Stimulated activated naive CD8-positive, alpha-beta T cell treated with anti-CD3 and anti-CD28 coated beads, Interleukin-15, Interleukin-2, amounts not matched to agents 100 ng/mL and 50 ng/mL, for 24 hours (primary cell): ENCODE data around the gene ASPRV1.

ENCODE experiments used
- H3K27ac Mint-ChIP-seq: one replicate; pipeline ENCODE4 v1.8.0; 2021; ENCODE audit warnings: mild to moderate bottlenecking, mixed read lengths
- H3K27me3 Mint-ChIP-seq: one replicate; pipeline ENCODE4 v1.8.0; 2021; ENCODE audit warnings: mixed read lengths
- H3K36me3 Mint-ChIP-seq: one replicate; pipeline ENCODE4 v1.8.0; 2021; ENCODE audit warnings: low read depth, mixed read lengths
- H3K4me1 Mint-ChIP-seq: one replicate; pipeline ENCODE4 v1.8.0; 2021; ENCODE audit warnings: low read depth, mixed read lengths
- H3K4me3 Mint-ChIP-seq: one replicate; pipeline ENCODE4 v1.8.0; 2021; ENCODE audit warnings: mild to moderate bottlenecking, mixed read lengths
- H3K9me3 Mint-ChIP-seq: one replicate; pipeline ENCODE4 v1.8.0; 2021; ENCODE audit warnings: mixed read lengths

Gene ASPRV1

GRCh38 chr2:69994166-69994565 is 32.7 kb upstream of the ASPRV1 start:
- H3K9me3 Mint-ChIP-seq: no peaks in the 10 kb centered on the region
- H3K36me3 Mint-ChIP-seq: peaks cover 25% of the 10 kb centered on the region
- H3K27me3 Mint-ChIP-seq: no peaks in the 10 kb centered on the region
- H3K4me1 Mint-ChIP-seq: peaks cover 9% of the 10 kb centered on the region
- H3K27ac Mint-ChIP-seq: no peak overlapping the region
- no peak overlapping the region for H3K4me3 Mint-ChIP-seq

- Mint-ChIP-seq H3K4me3 (no peak overlapping the region), H3K36me3 (peaks cover 25% of the 10 kb centered on the region), H3K27ac (no peak overlapping the region), H3K27me3 (no peaks in the 10 kb centered on the region), H3K4me1 (peaks cover 9% of the 10 kb centered on the region), H3K9me3 (no peaks in the 10 kb centered on the region)
Measured at GRCh38 chr2:69993708-69994107, 32.3 kb upstream of the ASPRV1 start.

- Mint-ChIP-seq H3K36me3 (peaks cover 25% of the 10 kb centered on the region), H3K27me3 (no peaks in the 10 kb centered on the region)
Measured at GRCh38 chr2:69993048-69993565, 31.7 kb upstream of the ASPRV1 start.

GRCh38 chr2:69992310-69993047 is 31.0 kb upstream of the ASPRV1 start:
- peaks cover 25% of the 10 kb centered on the region for H3K36me3 Mint-ChIP-seq
- H3K9me3 Mint-ChIP-seq: no peaks in the 10 kb centered on the region
- H3K4me1 Mint-ChIP-seq: peaks cover 11% of the 10 kb centered on the region

More at GRCh38 chr2:69993048-69993565, 31.7 kb upstream of the ASPRV1 start:
- H3K9me3 Mint-ChIP-seq: no peaks in the 10 kb centered on the region
- no peak overlapping the region for H3K27ac Mint-ChIP-seq
- peaks cover 13% of the 10 kb centered on the region for H3K4me1 Mint-ChIP-seq
- H3K4me3 Mint-ChIP-seq: no peak overlapping the region

GRCh38 chr2:69989441-69990105 is 28.1 kb upstream of the ASPRV1 start:
- no peaks in the 10 kb centered on the region for H3K27me3 Mint-ChIP-seq
- H3K4me3 Mint-ChIP-seq: no peak overlapping the region
- no peak overlapping the region for H3K27ac Mint-ChIP-seq
- peaks cover 6% of the 10 kb centered on the region for H3K4me1 Mint-ChIP-seq
- peaks cover 9% of the 10 kb centered on the region for H3K36me3 Mint-ChIP-seq
- H3K9me3 Mint-ChIP-seq: no peaks in the 10 kb centered on the region

More at GRCh38 chr2:69992310-69993047, 31.0 kb upstream of the ASPRV1 start:
- Mint-ChIP-seq H3K27ac (no peak overlapping the region), H3K27me3 (no peaks in the 10 kb centered on the region), H3K4me3 (no peak overlapping the region)

GRCh38 chr2:69989009-69989408 is 27.6 kb upstream of the ASPRV1 start:
- Mint-ChIP-seq H3K4me3 (no peak overlapping the region), H3K27ac (no peak overlapping the region), H3K27me3 (no peaks in the 10 kb centered on the region), H3K9me3 (no peaks in the 10 kb centered on the region), H3K4me1 (peaks cover 6% of the 10 kb centered on the region), H3K36me3 (peaks cover 5% of the 10 kb centered on the region)

GRCh38 chr2:69988086-69988635 is 26.7 kb upstream of the ASPRV1 start:
- Mint-ChIP-seq H3K9me3 (no peaks in the 10 kb centered on the region), H3K4me1 (peaks cover 6% of the 10 kb centered on the region), H3K27me3 (no peaks in the 10 kb centered on the region), H3K27ac (peak overlapping the region; percentile 19), H3K36me3 (no peaks in the 10 kb centered on the region), H3K4me3 (no peak overlapping the region)

GRCh38 chr2:69986691-69987090 is 25.3 kb upstream of the ASPRV1 start:
- Mint-ChIP-seq H3K4me3 (no peak overlapping the region), H3K27me3 (no peaks in the 10 kb centered on the region), H3K4me1 (peaks cover 6% of the 10 kb centered on the region), H3K27ac (no peak overlapping the region), H3K36me3 (no peaks in the 10 kb centered on the region), H3K9me3 (no peaks in the 10 kb centered on the region)

GRCh38 chr2:69985688-69986087 is 24.3 kb upstream of the ASPRV1 start:
- Mint-ChIP-seq H3K27me3 (no peaks in the 10 kb centered on the region), H3K36me3 (no peaks in the 10 kb centered on the region)

GRCh38 chr2:69985216-69985615 is 23.8 kb upstream of the ASPRV1 start:
- Mint-ChIP-seq H3K27me3 (no peaks in the 10 kb centered on the region), H3K9me3 (no peaks in the 10 kb centered on the region), H3K27ac (no peak overlapping the region), H3K4me3 (no peak overlapping the region), H3K36me3 (no peaks in the 10 kb centered on the region), H3K4me1 (peaks cover 6% of the 10 kb centered on the region)

More at GRCh38 chr2:69985688-69986087, 24.3 kb upstream of the ASPRV1 start:
- Mint-ChIP-seq H3K4me3 (no peak overlapping the region), H3K4me1 (peaks cover 6% of the 10 kb centered on the region), H3K27ac (no peak overlapping the region), H3K9me3 (no peaks in the 10 kb centered on the region)

GRCh38 chr2:69983392-69983966 is 22.0 kb upstream of the ASPRV1 start:
- no peaks in the 10 kb centered on the region for H3K27me3 Mint-ChIP-seq
- H3K27ac Mint-ChIP-seq: no peak overlapping the region
- H3K9me3 Mint-ChIP-seq: no peaks in the 10 kb centered on the region
- no peaks in the 10 kb centered on the region for H3K36me3 Mint-ChIP-seq
- no peak overlapping the region for H3K4me3 Mint-ChIP-seq
- peaks cover 5% of the 10 kb centered on the region for H3K4me1 Mint-ChIP-seq

- Mint-ChIP-seq H3K27ac (no peak overlapping the region), H3K36me3 (no peaks in the 10 kb centered on the region), H3K4me1 (peaks cover 15% of the 10 kb centered on the region), H3K4me3 (no peak overlapping the region), H3K9me3 (no peaks in the 10 kb centered on the region), H3K27me3 (no peaks in the 10 kb centered on the region)
Measured at GRCh38 chr2:69979902-69980807, 18.7 kb upstream of the ASPRV1 start.

GRCh38 chr2:69977906-69978482 is 16.6 kb upstream of the ASPRV1 start:
- Mint-ChIP-seq H3K4me1 (peaks cover 15% of the 10 kb centered on the region), H3K27ac (no peak overlapping the region), H3K9me3 (no peaks in the 10 kb centered on the region), H3K27me3 (no peaks in the 10 kb centered on the region), H3K4me3 (no peak overlapping the region), H3K36me3 (no peaks in the 10 kb centered on the region)

- no peaks in the 10 kb centered on the region for H3K36me3 Mint-ChIP-seq
- no peak overlapping the region for H3K27ac Mint-ChIP-seq
- no peak overlapping the region for H3K4me3 Mint-ChIP-seq
- H3K27me3 Mint-ChIP-seq: no peaks in the 10 kb centered on the region
- H3K9me3 Mint-ChIP-seq: no peaks in the 10 kb centered on the region
- peaks cover 15% of the 10 kb centered on the region for H3K4me1 Mint-ChIP-seq
Measured at GRCh38 chr2:69977186-69977585, 15.8 kb upstream of the ASPRV1 start.
